Measurements from ENCODE around the gene ATP1A1. TPM values are rescaled to one million over a fixed set of nuclear protein-coding genes. Genes with fewer than 3 reads are reported as not detected.

ATP1A1 gene
- polyA plus RNA-seq, 4 donors: 836 to 975 (median 922) TPM

DNA sequence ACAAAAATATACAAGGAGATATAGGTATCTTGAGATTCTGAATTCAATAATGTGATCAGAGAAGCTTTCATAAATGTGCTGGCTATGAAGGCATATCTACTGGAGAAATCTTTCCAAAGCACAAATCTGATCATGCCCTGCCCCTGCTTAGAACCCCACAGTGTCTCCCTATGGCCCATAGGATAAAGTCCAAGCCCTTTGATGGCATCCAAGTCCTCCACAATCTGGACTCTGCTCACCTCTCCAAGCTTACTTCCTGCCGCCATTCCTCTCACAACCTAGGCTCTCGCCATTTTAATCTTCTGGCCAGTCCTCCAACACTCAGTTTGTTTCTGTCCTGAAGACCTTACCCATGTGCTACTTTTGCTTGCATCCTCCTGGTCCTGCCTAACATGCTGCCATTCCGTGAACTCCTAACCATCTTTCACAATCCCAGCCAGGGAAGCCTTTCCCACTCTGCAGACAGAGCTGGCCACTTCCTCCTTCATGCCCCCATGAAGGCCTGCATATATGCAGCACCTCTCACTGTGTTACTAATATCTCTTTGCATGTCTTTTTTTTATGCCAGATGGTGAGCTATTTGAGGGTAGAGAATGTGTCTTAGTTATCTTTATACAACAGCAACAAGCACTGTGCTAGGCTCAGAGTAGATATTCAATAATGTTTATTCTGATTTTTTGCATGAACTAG is 5.6 kb upstream of the ATP1A1 start:
- DNase-seq (ENCODE audit: low read depth in 4 of 4, low spot score in 2 of 4): no peak

DNA sequence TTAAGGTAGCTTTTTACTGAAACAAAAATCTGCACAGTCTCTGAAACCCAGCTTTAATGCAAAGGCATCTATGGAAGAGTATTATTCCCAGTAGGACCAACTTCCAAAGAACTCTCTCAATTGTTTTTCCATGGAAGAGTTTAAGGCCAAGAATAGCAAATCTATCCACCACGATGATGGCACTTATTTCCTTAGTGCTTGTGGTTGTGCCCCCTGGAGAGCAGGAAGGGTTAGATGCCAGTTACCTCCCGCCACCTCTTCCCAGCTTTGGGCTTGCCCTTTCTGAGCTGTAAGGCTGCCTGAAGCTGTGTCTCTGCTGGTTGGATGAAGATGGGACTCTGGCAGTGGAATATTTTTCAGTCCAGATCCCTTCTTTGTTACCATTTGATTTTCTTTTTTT is 4.8 kb upstream of the ATP1A1 start:
- DNase-seq (ENCODE audit: low read depth in 4 of 4, low spot score in 2 of 4): no peak

DNA sequence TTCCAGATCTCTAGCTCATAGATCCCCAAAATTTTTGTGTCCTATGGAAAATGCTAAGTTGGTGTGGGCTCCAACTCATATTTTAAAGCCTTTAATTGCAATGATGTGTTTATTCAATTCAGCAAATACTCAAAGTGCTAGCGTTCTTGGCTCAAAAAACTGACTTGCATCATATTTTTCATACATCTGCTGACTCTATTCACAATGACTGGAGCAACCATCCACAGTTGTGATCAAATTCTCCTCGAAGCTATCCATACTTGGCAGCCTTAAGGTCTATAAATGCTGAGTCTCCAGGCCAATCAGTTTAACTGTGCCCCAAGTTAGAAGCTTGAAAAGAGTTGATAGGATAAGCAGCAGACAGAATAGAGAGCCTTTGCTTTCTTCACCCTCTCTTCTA is 2.9 kb upstream of the ATP1A1 start:
- DNase-seq (ENCODE audit: low read depth in 4 of 4, low spot score in 2 of 4): no peak

DNA sequence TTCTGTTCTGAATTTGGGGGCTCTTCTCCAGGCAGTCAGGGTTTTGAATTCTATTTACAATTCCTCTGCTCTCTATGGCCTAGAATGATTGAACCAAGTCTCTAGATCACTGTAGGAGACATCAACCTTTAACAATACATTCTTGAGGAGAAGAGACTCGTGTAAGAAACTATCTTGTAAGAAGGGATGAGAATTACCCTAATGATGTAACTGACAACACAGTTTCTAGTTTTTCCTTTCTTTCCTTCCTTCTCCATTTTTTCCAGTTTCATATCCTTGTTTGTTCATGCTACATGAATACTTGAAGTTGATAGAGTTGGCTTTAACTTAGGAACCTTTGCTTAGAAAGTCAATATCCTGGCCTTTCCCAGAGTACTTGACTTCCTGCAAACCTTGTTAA is 1.3 kb upstream of the ATP1A1 start:
- no peak for DNase-seq (ENCODE audit: low read depth in 4 of 4, low spot score in 2 of 4)

DNA sequence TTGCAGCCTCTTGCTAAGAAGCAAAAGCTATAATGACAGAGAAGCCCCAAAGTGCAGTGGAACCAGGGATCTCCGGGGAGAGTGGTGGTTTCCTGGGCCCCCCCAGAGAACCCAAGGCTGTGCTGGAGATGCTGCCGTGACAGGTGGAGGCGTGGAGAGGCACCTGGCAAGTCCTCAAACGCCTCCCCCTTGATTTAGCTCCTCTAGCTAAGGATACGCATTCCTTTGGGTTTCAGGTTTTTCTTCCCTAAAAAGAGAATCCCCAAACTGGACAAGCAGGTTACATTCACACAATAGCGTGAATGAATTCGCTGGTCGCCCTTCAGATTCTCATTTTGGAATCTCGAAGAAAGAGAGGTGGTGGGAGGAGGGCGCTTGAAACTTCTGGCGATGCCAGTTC is 853 bp upstream of the ATP1A1 start:
- no peak for DNase-seq (ENCODE audit: low read depth in 4 of 4, low spot score in 2 of 4)

DNA sequence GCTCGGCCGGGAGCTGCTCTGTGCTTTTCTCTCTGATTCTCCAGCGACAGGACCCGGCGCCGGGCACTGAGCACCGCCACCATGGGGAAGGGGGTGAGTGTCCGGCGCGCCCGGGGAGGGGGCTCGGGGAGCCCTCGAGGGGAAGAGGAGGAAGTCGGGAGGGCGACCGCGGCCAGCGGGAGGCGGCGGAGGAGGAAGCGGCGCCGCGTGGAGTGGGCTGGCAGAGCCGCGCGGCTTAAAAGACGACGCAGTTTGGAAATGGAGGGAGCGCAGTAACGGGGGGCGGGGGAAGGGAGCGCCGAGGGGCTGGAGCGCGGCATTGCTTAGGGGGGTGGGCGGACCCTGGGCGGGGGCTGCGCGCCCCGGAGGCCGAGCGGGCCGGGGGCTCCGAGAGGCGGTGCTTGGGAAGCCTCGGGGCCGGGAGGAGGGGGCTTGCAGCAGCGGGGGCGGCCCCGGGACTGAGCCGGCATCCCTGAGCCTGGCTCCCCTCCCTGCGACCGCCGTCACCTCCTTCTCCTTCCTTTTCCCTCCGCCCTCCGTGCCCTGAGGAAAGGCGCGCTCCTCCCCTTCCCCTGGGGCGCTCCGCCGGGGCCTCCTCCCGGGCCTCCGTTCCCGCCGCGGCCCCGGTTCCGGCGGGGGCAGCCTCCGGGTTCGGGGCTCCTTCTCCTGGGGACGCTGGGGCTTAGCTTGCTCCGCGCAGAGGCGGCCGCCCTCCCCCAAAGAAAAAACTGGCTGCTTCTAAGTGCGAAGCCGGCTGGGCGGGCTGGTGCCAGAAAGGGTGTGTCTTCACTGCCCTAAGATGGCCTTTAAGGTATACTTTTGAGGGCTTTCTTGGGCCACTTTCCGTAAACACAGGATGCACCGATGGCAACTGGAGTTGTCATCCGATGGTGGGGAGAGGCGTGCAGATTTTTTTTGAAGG is 648 bp downstream of the ATP1A1 start:
- no peak for DNase-seq (ENCODE audit: low read depth in 4 of 4, low spot score in 2 of 4)

DNA sequence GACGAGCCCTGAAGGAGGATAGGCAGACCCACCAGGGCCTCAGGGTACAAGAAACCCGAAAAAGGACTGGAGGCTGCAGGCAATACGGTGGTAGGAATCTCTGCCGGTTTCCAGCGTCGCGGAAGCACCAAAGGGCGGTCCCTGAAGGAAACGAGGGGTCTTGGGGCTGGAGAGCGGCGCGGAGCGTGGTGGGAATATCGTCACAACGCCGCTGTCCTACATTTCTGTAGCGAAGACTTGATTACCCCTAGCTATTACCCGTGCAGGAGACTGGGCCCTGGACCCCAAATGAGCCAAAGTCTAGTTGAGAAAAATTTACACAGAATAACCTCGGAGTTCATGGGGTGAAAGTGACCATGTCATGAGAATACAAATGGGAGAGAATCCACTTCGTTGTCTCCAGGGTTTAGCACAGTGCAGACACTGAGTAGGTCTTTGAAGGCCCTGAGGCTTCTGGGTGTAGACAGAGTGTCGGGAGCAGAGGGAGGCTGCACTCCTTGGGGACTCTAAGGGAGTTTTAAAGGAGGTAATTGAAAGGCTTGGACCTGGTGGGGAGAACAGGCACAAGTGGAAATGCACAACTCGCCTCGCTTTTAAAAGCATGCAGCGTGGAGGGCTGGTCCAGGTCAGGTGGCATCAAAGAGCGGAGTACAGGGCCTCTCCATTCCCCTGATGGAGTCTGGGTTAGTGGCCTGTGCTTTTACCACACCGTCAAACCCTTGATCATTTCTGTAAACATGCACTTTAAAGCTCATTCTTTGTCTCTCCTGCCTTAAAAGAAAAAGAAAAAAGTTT is 1.5 kb downstream of the ATP1A1 start:
- no peak for DNase-seq (ENCODE audit: low read depth in 4 of 4, low spot score in 2 of 4)

DNA sequence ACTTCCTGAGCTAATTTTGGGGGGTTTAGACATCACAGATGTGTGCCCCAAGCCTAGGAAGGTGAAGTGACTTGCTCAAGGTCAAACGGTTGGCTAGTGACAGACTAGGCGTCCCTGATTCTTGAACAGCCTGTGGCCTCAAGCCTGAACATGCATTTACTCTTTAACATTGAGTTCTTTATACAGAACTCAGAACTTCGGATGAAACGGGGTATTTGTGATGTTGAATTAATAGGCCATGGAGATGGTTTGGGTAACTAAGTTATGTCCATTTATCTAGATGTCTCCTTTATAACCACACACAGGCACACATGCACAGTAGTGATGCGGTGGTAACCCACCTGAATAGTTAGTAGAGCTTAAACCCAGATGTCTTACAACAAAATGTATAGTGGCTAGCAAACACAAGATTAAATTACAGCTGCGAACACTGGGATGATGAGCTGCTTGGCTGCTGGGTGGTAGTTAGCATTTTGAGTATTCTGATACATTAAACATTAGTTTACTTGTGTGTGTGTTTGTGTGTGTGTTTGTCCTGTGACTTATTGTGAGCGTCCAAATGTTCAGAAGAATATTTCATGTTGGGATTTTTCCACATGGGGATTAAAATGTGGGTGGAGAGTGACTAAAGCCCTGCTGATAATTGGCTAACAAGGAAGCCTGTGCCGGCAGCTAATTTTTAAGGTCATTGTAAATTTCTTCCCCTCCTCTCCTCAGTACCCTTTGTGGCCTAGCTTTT is 2.3 kb downstream of the ATP1A1 start:
- DNase-seq (ENCODE audit: low read depth in 4 of 4, low spot score in 2 of 4): no peak

DNA sequence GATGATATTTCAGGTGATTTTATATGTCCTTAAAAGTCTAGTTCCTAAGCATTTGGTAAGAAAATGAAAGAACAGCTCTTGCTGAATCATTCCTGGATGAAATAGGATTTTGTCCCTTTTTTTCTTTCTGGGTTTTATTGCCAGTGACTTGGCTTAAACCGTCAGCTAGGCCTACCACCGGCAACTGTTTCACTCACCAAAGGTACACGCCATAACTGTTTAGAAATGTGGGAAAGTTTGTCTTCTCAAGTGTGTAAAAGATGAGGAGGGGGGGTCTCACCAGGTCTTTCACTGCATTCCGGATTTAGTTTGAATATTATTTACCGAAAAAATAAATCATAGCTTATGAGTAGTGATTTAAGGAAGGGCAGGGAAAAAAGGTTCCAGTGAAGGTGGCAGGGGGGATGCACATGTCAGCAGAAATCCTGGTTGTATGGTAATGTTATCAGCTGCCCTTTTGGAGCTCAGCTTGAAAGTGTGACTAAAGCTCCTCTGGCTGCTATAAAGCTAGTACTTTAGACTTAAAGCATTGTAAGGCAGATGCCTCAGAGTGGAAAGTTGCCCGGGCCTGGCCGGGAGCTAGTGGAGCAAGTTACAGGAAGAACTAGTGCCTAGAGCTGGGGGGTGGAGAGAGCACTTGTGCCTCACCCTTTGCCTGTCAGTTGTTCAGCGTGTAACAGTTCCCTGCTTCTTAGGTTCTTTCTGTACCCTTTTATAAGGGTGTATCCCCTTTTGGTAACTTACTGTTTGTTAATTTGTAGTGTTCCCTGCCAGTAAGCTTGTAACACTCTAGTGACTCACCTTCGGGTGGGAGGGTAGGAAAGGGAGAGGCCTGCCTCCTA is 3.1 kb downstream of the ATP1A1 start:
- no peak for DNase-seq (ENCODE audit: low read depth in 4 of 4, low spot score in 2 of 4)

DNA sequence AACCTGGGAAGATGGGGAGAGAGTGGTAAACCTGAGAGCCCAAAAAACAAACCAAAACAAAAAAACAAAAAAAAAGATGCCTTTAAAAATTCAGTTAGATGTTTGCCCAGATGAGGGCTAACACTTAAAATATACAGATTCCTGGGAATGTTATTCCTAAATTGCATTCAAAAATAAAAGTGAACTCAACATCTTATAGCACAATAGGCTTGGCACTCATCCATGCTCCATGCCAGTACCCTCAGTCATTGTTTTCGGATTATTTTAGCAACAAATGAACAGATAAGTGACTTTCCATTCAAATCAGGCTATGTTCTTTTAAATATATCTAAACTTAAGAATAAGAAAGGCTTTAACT is 3.7 kb downstream of the ATP1A1 start:
- no peak for DNase-seq (ENCODE audit: low read depth in 4 of 4, low spot score in 2 of 4)

DNA sequence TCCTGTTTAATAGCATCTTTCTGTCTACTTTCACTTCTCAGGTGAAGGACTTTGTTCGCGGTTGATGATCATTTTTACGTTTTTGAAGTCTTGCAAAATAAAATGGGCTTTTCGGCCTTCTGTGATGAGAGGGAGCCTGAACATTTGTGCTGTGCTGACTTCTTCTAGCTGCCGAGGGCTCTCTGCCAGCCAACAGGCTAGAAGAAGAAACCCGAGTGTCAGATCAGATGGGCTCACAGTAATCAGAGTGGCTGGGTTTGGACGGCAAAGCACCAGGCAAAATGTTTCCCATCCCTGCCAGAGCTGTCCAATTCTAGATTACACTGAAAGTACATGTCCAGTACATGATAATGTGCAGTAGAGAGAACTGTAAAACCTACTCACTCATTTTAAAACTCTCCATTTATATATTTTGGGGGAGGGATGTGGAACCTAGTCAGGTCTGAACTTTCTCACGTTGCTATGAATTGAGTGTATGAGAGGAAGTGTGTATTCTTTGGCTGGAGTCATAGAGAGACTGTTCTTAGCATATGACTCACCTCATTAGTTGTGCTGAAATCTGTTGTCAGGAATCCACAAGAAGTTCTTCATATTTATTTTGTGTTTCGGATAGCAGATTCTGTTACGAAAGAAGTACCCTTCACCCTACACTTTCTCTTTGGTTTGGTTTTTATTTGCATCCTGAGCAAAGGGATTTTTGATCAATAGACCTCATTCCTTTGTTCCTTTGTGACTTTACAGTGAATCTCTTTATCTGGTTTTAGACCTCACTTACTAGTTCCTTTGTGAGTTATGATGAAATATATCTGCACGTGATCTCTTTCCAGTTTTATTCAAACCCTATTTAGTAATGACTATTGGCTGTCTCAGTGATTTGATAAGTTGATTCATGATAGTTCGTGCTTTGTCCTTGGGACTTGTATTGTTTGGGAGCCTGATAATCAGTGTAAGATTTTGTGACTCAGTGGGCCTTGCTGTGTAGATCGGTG is 4.8 kb downstream of the ATP1A1 start:
- no peak for DNase-seq (ENCODE audit: low read depth in 4 of 4, low spot score in 2 of 4)

DNA sequence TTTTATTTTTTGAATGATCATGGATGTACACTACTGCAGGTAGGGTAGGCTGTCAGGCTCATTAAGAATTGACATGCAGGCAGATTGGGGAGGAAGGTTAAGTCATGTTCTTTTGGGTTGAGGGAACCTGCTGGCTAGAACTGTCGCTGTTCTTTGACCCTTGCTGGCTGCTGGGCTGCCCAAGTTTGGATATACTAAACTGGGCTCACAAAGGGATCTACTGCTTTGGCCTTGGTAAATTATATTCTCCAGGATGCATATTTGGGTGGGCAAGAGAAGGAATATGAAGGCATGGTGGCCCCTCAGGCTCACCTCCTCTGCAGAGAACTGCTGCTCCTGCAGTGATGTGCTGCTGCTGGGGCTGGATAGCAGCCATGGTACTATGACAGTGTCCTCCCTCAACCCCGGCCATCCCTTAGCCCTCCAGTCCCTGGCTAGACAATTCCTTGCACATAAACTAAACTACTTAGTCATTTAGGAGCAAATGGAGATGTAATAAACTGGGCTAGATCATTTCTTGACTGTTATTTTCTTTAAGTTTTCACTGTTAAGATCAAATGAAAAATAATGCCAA is 6.1 kb downstream of the ATP1A1 start:
- no peak for DNase-seq (ENCODE audit: low read depth in 4 of 4, low spot score in 2 of 4)

DNA sequence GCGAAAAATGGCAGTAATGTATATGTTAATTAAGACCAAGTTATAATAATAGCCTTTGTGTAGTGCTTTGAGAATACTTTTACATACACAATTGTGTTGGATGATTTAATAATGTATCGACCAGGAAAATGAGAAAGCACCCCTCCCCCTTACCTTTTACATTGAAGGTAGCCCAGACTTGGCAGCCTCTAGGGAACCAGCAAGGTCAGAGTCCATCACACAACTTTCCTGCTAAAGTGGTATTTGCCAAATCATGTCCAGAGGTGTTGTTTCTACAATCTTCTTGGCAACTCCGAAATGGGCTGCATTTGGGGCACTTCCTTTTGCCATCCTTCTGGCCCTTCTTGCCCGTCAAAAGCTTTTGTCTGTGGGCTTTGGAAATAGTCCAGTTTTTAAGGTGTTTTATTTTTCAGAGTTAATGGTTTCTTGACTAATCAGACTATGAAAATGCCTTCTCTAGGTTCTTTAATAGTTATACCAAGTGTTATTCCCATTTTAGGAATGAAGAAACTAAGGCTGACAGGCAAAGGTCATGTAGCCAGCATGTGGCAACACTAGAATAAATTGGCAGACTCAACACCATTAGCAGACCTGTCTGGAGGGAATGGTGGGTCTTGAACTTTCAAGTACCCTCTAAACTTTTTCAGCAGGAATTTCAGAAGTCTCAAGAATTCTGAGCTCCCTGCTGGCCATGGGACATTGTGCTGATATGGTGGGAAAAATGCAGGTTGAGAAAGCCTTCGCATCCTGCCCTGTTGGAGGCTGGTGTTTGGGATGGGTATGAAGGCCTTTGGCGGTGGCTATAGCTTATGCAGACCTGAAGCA is 6.8 kb downstream of the ATP1A1 start:
- no peak for DNase-seq (ENCODE audit: low read depth in 4 of 4, low spot score in 2 of 4)

DNA sequence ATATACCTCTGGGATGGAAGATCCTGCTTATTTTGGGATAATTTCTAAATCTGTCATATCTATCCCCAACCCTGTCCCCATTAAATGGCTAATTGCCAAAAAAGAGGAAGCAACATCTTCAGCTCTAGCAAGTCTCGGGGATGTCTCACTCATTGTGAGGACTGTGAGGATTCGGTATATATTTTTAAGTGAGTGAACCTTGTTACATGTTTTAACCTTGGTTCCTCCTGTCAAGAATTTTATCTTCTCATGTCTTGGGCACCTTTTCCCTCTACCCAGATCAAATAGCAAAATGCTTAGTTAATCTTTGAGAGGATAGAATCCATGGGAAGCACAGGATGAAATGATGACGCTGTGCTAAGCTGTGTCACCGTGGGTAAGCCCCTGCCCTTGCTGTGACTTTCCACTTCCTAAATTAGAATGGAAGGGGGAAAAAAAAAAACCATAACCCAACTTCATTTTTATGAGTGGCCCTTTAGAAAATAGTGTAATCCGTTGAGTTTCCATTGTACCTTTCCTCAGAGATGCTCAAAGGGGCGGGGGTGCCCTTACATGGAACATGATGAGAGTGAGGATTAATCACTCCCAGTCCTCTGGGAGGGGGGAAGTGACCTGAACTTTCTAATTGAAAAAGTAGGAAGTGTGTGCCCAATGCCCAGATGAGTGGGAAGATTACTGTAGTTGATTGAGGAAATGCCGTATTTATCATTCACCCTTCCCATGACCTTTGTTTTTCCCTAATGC is 7.6 kb downstream of the ATP1A1 start:
- DNase-seq (ENCODE audit: low read depth in 4 of 4, low spot score in 2 of 4): no peak

DNA sequence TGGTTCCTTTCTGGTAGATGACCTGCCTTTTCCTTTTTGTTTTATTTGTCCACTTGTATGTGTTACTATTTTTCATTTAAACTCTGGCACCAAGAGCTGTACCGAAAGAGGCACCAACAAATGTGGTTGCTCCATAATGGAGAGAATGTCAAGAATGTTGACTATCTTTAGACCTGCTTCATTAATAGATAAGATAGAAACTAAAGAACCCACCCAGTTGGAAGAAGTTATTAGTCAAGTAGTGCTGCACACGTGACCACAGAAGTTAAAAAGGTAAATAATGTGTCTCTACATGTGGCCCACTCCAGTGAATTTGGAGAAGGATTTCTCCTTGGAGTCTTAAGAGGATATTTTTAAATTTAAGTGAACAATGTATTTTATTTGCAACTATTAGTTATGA is 9.3 kb downstream of the ATP1A1 start:
- no peak for DNase-seq (ENCODE audit: low read depth in 4 of 4, low spot score in 2 of 4)

DNA sequence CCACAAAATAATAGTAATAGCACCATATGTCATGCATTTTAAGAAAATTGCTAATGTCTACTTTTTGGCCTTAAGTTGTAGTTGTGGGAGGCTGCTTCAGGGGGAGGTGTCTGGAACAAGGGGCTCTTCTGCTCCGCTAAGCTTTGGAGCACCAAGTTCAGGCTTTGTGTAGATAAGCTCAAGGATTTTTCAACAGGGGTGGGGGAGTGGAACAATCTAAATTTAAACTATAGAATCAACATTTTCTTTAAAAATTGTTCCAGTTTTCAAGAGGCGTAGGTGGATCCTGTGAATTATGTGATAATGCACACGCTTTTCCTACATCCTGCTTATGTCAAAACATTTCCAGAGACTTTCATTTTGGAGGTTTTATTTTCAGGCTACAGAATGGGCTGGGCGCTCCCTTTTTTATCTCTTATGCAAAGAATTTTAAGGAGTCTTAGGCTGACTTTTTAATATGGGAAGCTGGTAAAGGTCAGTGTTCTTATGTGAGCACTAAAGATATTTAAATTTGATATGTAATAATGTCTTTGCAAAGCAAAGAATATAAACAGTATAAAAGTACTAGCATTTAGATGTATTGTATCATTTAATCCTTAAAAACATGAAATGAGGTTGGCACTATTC is 9.9 kb downstream of the ATP1A1 start:
- DNase-seq (ENCODE audit: low read depth in 4 of 4, low spot score in 2 of 4): no peak

All from left renal cortex interstitium (tissue), 4 donors.